CD4-positive, alpha-beta T cell treated with Interleukin-1 beta for 1 hour (primary cell): ENCODE measurements around the gene ZBTB38.
A peak's percentile ranks its signal among the peaks of the same experiment; 100 is the strongest.

Experiments used
- DNase-seq, 2 donors: peaks; one replicate each; pipeline ENCODE4 v3.0.0-alpha.2; 2020 to 2022

ZBTB38 gene

GRCh38 chr3:141367038-141367730, 1.1 kb upstream of the ZBTB38 start:
- DNase-seq: no peak

GRCh38 chr3:141368925-141369794, 856 bp downstream of the ZBTB38 start:
- no peak for DNase-seq

GRCh38 chr3:141370065-141370533, 1.8 kb downstream of the ZBTB38 start:
- peak; percentile 83 to 91 for DNase-seq

GRCh38 chr3:141371882-141372281, 3.6 kb downstream of the ZBTB38 start:
- no peak for DNase-seq

- no peak for DNase-seq
Measured at GRCh38 chr3:141372656-141373055, 4.4 kb downstream of the ZBTB38 start.

- DNase-seq: no peak
Measured at GRCh38 chr3:141373232-141373631, 4.9 kb downstream of the ZBTB38 start.

- no peak for DNase-seq
Measured at GRCh38 chr3:141373768-141374526, 5.6 kb downstream of the ZBTB38 start.

- DNase-seq: no peak
Measured at GRCh38 chr3:141375381-141376301, 7.3 kb downstream of the ZBTB38 start.

- no peak for DNase-seq
Measured at GRCh38 chr3:141377377-141377776, 9.1 kb downstream of the ZBTB38 start.

- DNase-seq: no peak
Measured at GRCh38 chr3:141378556-141378955, 10.3 kb downstream of the ZBTB38 start.

- DNase-seq: peak in 1 of 2 donors; percentile 54
Measured at GRCh38 chr3:141379250-141379966, 11.1 kb downstream of the ZBTB38 start.

- DNase-seq: no peak
Measured at GRCh38 chr3:141380279-141380678, 12.0 kb downstream of the ZBTB38 start.

- DNase-seq: no peak
Measured at GRCh38 chr3:141380987-141381386, 12.7 kb downstream of the ZBTB38 start.

- no peak for DNase-seq
Measured at GRCh38 chr3:141382571-141382970, 14.3 kb downstream of the ZBTB38 start.

- no peak for DNase-seq
Measured at GRCh38 chr3:141383555-141384129, 15.3 kb downstream of the ZBTB38 start.

- DNase-seq: no peak
Measured at GRCh38 chr3:141384157-141384556, 15.9 kb downstream of the ZBTB38 start.

GRCh38 chr3:141384575-141384974, 16.3 kb downstream of the ZBTB38 start:
- no peak for DNase-seq

- no peak for DNase-seq
Measured at GRCh38 chr3:141385406-141386125, 17.3 kb downstream of the ZBTB38 start.

GRCh38 chr3:141386126-141386488, 17.8 kb downstream of the ZBTB38 start:
- no peak for DNase-seq

- DNase-seq: no peak
Measured at GRCh38 chr3:141386611-141387111, 18.4 kb downstream of the ZBTB38 start.
